DOHH2 (cell line): ENCODE measurements around the gene PGS1.

Experiments
- H3F3A ChIP-seq: fragments of 200-600 bp; sonication (generic), shearing (Covaris generic); 2 replicates; pipeline ENCODE4 v1.6.0; 2016; ENCODE audit warnings: antibody characterized with exemption, mild to moderate bottlenecking; ENCODE audit not compliant: control insufficient read depth, insufficient read depth
- H3K27ac ChIP-seq: fragments of 200-600 bp; sonication (generic); 2 replicates; pipeline ENCODE4 v1.5.1; 2014; ENCODE audit warnings: low read depth, mild to moderate bottlenecking, low read length, moderate library complexity
- H3K27me3 ChIP-seq: fragments of 200-600 bp; sonication (generic); 2 replicates; pipeline ENCODE4 v1.6.1; 2014; ENCODE audit warnings: mild to moderate bottlenecking, low read length, mixed read lengths; ENCODE audit not compliant: control insufficient read depth
- H3K36me3 ChIP-seq: fragments of 200-600 bp; sonication (generic); 2 replicates; pipeline ENCODE4 v1.6.1; 2014; ENCODE audit warnings: mild to moderate bottlenecking, low read length, moderate library complexity, mixed read lengths; ENCODE audit not compliant: control insufficient read depth
- H3K4me1 ChIP-seq: fragments of 200-600 bp; sonication (generic); 2 replicates; pipeline ENCODE4 v1.6.1; 2014; ENCODE audit warnings: mild to moderate bottlenecking, low read length, mixed read lengths; ENCODE audit not compliant: control insufficient read depth
- H3K4me2 ChIP-seq: fragments of 200-600 bp; sonication (generic); 2 replicates; pipeline ENCODE4 v1.6.0; 2014; ENCODE audit warnings: mild to moderate bottlenecking, low read length, moderate library complexity
- H3K4me3 ChIP-seq: fragments of 200-600 bp; sonication (generic); 2 replicates; pipeline ENCODE4 v1.5.1; 2014; ENCODE audit warnings: mild to moderate bottlenecking, low read length, mixed read lengths
- H3K79me2 ChIP-seq: fragments of 200-600 bp; sonication (generic); 2 replicates; pipeline ENCODE4 v1.6.1; 2014; ENCODE audit warnings: mild to moderate bottlenecking, low read length, mixed read lengths; ENCODE audit not compliant: control insufficient read depth
- H3K9me2 ChIP-seq: fragments of 200-600 bp; sonication (generic); replicated peaks from 2 replicates; pipeline ENCODE4 v1.6.1; 2014; ENCODE audit warnings: mild to moderate bottlenecking, low read length, mixed read lengths; ENCODE audit not compliant: control insufficient read depth
- H3K9me3 ChIP-seq: fragments of 200-600 bp; sonication (generic); 2 replicates; pipeline ENCODE4 v1.6.1; 2014; ENCODE audit warnings: antibody characterized with exemption, low read length, mixed read lengths; ENCODE audit not compliant: control insufficient read depth, insufficient read depth
- H4K20me1 ChIP-seq: fragments of 200-600 bp; sonication (generic); 2 replicates; pipeline ENCODE4 v1.6.0; 2014; ENCODE audit warnings: low read depth, mild to moderate bottlenecking, antibody characterized with exemption, low read length, moderate library complexity; ENCODE audit not compliant: control insufficient read depth, insufficient read depth
- EZH2phosphoT487 ChIP-seq: fragments of 200-600 bp; sonication (generic); IDR thresholded peaks from 2 replicates; pipeline ENCODE4 v1.6.1; 2017; ENCODE audit warnings: borderline replicate concordance, mild to moderate bottlenecking, antibody characterized with exemption, low read length, moderate library complexity, mixed read lengths
- TF ChIP-seq, protein P1 (sequence below): fragments of 200-600 bp; sonication (generic); IDR thresholded peaks from one replicate; pipeline ENCODE4 v1.5.1; 2014; ENCODE audit warnings: antibody characterized with exemption, mild to moderate bottlenecking, low read depth, low read length; ENCODE audit not compliant: poor library complexity, severe bottlenecking

Gene PGS1

DNA sequence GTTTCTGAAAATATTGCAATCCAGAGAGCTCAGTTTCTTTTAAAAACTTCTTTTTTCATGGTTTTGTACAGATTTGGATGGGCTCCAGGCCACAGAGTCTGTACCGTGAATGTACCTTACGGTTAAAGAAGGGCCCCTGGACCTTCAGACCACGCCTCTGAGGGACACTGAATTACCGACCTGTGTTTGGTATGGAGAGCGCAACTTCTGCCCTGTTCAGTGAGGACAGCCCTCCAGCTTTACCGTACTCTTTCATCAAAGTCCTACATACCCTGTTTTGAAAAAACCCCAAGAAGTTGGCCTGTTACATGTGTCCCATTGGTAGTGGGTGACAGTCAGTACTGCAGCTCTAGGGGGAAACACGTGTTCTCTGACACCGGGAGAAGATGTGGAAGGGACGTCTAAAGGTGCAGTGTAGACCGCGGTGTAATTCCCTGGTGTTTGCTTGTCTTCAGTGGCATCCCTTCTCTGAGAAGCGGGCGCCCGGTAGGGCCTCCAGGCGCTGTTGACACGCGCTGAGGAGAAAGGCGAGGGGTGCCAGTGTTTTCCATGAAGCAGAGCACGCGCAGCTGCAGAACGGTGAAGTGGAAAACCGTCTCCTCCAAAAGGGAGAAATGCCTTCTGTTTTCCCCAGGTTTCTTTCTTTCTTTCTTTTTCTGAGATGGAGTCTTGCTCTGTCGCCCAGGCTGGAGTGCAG is 6.2 kb downstream of the PGS1 start:
- Histone ChIP-seq H3K36me3 (peaks cover 19% of the 10 kb centered on the region), H3K27ac (no peak overlapping the region), H3K27me3 (no peaks in the 10 kb centered on the region), H3F3A (no peaks in the 10 kb centered on the region), H3K9me2 (no peaks in the 10 kb centered on the region), H3K4me1 (peaks cover 66% of the 10 kb centered on the region), H3K9me3 (no peaks in the 10 kb centered on the region), H3K79me2 (peaks cover 95% of the 10 kb centered on the region), H4K20me1 (peaks cover 18% of the 10 kb centered on the region), H3K4me3 (no peak overlapping the region), H3K4me2 (0 out of 2 replicates have a peak overlapping the region, but pooled peaks have one; percentile 65)
- TF ChIP-seq, protein P1, sequence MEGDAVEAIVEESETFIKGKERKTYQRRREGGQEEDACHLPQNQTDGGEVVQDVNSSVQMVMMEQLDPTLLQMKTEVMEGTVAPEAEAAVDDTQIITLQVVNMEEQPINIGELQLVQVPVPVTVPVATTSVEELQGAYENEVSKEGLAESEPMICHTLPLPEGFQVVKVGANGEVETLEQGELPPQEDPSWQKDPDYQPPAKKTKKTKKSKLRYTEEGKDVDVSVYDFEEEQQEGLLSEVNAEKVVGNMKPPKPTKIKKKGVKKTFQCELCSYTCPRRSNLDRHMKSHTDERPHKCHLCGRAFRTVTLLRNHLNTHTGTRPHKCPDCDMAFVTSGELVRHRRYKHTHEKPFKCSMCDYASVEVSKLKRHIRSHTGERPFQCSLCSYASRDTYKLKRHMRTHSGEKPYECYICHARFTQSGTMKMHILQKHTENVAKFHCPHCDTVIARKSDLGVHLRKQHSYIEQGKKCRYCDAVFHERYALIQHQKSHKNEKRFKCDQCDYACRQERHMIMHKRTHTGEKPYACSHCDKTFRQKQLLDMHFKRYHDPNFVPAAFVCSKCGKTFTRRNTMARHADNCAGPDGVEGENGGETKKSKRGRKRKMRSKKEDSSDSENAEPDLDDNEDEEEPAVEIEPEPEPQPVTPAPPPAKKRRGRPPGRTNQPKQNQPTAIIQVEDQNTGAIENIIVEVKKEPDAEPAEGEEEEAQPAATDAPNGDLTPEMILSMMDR, result no peak
- TF ChIP-seq EZH2phosphoT487, result no peak

DNA sequence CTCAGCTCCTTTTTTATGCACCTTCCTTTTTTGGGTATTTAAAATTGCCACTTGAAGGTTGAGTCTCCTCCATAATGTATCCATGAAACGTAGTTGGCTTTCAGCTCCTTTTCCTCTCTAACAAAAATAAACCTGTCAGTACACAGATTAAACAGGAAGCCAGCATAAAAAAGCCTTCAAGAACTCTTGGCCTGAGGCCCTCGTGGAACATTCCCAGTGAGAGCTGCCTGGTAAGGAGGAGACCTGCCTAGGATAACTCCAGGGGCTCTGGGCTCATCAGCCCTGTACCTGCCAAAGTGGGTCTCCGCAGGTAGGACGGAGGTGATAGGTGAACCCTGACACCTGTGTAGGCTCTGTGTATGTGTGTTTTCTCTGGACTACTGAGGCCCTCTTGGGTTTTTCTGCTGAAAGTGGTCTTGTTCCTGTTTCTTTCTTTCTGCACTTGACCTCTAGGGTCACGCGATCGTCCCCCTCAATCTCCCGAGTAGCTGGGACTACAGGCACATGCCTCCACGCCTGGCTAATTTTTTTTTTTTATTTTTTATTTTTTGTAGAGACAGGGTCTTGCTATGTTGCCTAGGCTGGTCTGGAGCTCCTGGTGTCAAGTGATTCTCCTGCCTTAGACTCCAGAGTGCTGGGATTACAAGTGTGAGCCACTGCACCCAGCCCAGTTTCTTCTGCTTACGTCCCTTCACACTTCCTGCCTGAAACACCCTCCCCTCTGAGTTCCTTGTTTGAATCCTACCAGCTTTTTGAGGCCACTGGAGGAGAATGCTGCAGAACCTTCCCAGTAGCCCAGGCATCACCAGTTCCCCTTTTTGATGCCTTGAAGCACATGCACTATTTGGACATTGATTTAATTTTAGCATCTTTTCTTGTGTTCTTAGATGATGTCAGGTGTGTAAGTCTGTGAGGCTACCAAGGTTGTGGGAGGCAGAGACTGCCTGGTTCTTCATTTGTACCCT is 9.8 kb downstream of the PGS1 start:
- Histone ChIP-seq H3K36me3 (peaks cover 10% of the 10 kb centered on the region), H3K27ac (peak overlapping the region; percentile 10; the same call in 1 of the 2 replicates), H3K9me3 (no peaks in the 10 kb centered on the region), H3K4me2 (peak overlapping the region; percentile 38), H3K4me3 (peak overlapping the region; percentile 30), H3K9me2 (no peaks in the 10 kb centered on the region), H3K79me2 (peaks cover 93% of the 10 kb centered on the region), H3K27me3 (no peaks in the 10 kb centered on the region), H4K20me1 (peaks cover 15% of the 10 kb centered on the region), H3K4me1 (peaks cover 55% of the 10 kb centered on the region), H3F3A (no peaks in the 10 kb centered on the region)
- TF ChIP-seq EZH2phosphoT487, result no peak
- TF ChIP-seq, protein P1, result no peak

DNA sequence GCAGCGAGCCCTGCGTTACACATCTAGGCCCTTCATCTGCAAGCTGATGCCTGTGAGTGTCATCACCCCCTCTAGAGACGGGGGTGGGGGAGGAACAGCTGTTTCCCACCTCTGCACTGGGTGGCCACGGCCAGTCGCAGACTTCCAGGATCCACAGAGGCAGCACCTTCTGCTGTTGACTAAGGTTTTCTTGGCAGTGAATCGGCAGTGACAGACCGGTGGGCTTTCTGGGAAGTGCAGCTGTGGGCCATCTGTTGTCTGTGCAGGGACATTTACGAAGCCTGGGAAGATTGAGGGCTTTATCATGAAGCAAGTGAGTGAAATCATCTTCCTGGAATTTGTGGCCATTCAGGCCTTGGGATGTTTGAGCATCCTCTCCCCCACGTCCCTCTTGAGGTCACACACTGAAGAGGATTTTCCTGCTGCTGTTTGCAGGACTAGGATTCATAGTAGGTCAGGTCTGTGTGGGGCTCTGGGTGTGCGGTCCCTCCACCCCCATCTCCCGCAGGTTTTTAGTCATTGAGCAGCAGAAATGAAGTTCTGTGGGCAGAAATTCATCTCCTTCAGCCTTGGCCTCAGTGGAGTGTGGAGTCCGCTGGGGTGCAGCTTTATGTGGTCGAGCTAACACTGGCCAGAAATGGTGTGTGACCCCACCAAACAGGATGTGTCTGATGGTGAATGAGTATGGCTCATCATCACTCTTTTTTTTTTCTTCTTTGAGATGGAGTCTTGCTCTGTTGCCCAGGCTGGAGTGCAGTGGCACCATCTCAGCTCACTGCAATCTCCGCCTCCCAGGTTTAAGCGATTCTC is 12.0 kb downstream of the PGS1 start:
- no peak overlapping the region for H3K4me2 ChIP-seq
- no peak overlapping the region for H3K4me3 ChIP-seq
- H4K20me1 ChIP-seq, result peaks cover 11% of the 10 kb centered on the region
- peaks cover 24% of the 10 kb centered on the region for H3K36me3 ChIP-seq
- H3F3A ChIP-seq, result no peaks in the 10 kb centered on the region
- H3K9me3 ChIP-seq, result no peaks in the 10 kb centered on the region
- TF ChIP-seq, protein P1, result no peak
- no peak for TF ChIP-seq EZH2phosphoT487
- H3K9me2 ChIP-seq, result no peaks in the 10 kb centered on the region
- H3K79me2 ChIP-seq, result peaks cover 87% of the 10 kb centered on the region
- no peaks in the 10 kb centered on the region for H3K27me3 ChIP-seq
- H3K4me1 ChIP-seq, result peaks cover 35% of the 10 kb centered on the region
- H3K27ac ChIP-seq, result no peak overlapping the region
